HG02763 (cell line): ENCODE measurements around the gene DPP10.

Experiments used
- ATAC-seq: cut with Tn5 transposase; IDR thresholded peaks from one replicate; pipeline ENCODE4 v1.9.1; 2021; ENCODE audit warnings: mild to moderate bottlenecking, moderate library complexity; ENCODE audit not compliant: unreplicated experiment

DPP10 gene

DNA sequence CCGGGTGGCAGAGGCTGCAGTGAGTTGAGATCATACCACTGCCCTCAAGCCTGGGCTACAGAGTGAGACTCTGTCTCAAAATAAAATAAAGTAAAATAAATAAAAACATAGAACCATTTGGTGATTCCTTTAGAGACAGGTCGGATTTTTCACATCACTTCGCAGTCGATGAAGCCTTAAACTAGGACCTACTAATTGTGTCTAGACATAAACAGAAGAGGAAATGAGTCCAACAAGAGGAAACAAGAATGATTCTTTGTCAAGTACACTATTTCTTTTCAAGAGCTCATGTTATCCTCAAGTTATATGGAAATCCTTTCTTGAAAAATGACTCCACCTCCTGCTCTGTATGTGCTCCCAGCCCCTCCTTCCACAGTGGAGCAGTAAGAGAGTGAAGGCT is 758.9 kb downstream of the DPP10 start:
- ATAC-seq: no peak

DNA sequence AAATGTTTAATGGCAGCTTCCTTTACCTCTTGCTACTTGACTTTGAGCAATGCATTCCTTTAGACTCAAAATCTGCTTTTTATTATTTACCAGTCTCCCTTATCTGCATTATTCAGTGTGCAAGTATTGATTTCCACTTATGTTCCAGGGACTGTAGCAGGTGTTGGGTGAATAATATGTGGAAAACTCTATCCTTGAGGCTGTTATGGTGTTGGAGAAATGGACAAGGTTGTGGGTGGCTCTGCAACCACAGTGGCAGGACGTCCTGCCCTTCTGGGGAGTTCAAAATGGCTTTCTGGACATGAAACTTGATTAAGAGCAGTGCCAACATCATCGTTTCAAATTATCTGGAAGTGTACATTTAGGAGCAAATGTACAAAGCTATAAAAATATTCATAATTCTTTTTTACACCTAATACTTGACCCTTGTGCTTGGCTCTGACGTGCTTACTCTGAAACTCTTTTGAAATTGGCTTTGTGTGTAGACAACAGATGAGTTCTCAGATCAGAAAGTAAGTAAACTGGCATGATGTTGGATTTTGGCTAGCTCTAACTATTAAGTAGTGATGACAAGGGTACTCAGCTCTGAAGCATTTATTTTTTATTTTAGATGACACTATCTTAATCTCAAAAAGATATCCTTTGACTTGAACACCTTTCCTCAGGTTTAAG is 766.2 kb downstream of the DPP10 start:
- no peak for ATAC-seq

DNA sequence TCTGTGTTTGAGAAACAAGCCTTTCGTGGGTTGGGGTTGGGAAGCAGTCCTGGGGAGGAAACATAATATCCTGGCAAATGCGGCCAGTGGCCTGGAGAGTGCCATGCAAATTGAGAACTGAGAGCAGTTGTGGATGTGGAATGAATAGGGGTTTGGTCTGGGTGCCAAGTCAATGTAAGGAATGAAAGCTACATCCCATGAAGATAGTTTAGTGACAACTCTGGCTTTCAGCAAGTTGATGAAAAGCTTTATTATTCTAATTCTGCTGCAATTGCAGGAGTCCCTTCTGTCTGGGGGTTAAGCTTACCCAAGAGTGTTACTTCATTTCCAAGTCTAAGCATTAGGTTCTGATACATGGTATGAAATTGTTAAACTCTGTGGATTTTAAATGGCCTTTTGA is 771.6 kb downstream of the DPP10 start:
- ATAC-seq: no peak

DNA sequence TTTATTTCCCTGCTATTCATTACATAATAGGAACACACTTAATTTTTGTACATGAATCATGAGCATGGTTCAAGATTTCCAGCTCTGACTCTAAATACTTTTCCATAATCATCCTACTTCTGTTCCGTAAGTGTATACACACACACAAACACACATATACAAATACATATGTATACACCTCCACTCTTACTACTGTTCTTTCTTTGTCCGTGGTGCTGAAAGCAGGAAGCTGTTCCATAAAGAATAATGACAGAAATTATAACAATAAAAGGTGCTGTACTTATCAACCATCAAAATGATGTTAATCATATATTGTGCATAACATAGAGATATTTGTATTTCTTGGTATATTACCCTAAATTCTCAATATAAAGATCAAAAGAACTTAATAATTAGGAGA is 776.9 kb downstream of the DPP10 start:
- ATAC-seq: no peak

DNA sequence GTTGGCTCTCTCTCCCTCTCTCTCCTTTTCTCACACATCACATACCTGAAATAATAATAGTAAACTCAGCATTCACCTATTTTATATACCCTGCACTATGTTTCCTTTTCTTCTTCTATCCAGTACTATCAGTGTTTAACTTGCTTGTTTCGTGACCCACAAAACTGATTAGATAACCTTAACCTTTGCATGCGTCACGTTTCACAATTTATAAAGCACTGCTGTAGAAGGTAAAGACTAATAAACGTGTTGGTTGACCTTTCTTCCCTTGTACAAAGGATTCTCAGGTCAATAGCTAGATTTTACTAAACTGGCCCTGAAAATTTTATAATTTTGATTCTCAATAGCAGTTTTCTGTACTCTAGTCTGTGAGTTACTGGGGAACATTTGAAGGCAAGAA is 791.7 kb downstream of the DPP10 start:
- no peak for ATAC-seq

GRCh38 chr2:115234737-115235136 is 792.3 kb downstream of the DPP10 start:
- no peak for ATAC-seq

GRCh38 chr2:115248066-115248465 is 805.6 kb downstream of the DPP10 start:
- ATAC-seq: no peak

DNA sequence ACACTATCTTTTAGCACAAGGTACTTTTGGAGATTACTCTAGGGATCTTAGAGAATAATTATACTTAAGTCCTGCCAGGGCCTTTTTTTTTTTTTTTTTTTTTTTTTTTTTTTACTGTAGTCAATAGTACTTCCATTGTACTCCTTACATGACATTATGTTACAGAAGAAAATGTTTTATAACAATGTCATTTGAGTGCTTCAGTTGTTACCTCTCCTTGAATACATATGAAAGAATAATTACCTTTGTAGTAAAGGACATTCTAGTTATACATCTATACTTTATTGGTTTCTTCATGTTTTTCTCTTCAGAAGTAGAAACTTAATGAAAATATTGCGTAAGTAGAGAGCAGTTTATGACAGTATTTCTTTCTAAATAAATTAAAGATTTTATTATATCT is 834.9 kb downstream of the DPP10 start:
- no peak for ATAC-seq

DNA sequence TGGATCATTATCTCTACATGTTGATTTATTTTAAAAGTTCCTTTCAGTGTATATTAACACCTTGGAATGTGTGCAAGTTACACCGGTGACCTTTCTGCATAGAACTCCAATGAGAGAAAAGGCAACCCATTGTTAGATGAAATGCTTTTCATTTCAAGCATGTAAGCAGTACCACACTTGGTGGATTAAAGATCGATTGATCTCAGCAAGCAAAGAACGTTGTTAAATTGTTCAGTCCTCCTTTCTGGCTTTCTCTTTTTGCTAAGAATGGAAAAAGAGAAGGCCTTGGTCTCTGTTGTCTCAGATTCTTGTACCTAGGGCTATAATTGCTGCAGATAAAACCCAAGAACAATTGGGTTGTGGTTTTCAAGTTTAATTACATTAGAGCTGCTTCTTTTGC is 843.0 kb downstream of the DPP10 start:
- ATAC-seq: no peak

DNA sequence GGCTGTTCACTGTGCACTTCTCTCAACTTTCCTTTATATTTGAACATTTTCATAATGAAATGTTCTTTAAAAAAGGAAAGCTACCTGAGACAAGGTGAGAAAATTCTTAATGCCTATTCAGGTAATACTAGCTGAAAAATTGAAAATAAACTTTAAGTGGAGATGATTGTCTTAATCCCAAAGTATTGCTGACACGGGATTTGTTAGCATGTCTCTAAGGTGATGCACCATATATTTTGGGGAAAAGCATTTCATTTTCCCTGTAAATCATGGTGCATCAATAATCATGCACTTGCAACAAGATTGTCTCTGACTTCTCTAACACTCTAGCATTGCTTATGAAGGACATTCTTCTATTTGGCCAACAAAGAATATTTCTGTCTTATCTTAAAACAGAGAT is 848.0 kb downstream of the DPP10 start:
- no peak for ATAC-seq

DNA sequence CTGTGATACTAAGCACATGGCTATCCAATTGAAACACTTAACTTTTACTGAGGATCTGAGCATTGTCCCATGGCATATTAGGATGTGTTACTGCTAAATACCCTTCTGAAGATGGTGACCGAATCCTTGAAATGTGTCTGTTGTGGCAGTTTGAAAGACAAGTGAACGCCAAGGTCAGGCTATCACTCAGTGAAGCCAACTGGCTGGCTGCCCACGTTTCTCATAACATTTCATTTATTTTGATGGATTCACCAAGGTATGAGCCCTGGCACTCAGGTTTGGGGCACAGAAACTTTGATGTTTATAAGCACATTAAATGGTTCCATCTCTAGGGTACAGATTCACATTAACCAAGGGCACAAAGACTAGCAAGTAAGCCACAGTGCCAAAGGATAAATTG is 850.3 kb downstream of the DPP10 start:
- ATAC-seq: no peak

DNA sequence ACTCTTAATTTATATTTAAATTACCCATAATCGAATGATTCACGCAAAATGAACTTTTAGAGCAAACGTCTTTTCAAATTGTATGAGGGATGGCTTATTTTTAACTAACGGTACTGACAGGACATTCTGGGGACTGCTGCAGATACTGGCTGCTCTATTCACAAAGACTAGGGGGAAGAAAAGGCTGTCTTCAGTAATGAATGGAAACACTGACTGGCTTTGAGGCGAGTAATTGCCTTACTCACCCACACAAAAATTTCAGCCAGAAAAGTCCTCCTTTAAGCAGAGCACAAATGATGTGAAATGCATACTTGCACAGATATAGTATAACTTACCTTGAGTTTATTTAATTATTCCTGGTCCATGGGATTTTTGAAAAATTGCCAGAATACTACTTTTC is 852.6 kb downstream of the DPP10 start:
- ATAC-seq: no peak

DNA sequence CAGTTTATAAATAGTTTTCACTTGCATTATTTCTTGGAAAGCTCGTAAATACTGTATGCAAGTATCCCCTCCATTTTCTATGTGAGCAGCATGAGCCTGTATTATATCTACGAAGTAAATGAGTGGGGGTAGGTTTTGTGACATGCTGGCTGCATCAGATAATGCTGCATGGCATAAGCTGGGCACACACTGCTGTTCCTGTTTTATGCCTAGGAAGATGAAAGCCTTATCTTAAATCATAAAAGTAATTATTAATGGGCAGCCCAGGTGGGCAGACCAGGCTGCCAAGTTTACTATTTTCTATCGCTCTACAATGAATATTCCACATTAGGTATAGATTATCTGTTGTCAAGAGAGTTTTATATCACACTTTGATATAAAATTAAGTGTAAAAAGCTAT is 854.6 kb downstream of the DPP10 start:
- no peak for ATAC-seq

DNA sequence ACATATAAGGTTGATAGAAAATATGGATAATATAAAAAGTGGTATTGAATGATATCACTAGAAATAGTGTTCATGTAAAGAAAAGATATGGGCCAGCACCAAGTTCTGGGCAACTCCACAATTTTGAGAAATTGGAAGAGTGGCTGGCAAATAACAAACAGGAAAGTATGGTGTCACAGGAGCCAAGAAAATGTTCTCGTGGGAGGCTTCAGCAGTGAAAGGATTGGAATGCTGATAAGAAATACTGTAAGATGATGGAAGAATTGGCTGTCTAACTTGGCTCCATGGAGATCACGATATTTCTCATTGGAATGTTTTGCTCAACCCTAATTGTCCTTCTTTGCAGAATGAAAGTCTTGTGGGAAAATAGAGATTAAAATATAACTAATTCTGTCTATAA is 856.8 kb downstream of the DPP10 start:
- ATAC-seq: no peak

DNA sequence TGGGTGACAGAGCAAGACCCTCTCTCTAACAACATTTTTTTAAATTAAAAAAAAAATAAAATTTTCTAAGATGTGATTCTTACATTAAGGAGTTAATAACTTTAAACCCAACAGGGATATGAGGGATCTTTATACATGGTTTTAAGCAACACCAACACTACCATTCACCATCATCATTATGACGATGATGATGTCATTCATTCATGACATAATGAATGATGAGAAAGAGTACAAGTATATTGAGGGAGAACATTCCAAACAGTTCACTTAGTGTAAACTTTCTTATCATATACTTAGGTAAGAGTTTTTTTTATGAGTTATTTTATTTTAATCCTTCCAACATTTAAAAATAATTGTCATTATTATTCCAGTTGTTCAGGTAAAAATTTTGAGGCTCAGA is 863.3 kb downstream of the DPP10 start:
- ATAC-seq: no peak

- no peak for ATAC-seq
These were observed 871.7 kb downstream of the DPP10 start for GRCh38 chr2:115314119-115314518.

DNA sequence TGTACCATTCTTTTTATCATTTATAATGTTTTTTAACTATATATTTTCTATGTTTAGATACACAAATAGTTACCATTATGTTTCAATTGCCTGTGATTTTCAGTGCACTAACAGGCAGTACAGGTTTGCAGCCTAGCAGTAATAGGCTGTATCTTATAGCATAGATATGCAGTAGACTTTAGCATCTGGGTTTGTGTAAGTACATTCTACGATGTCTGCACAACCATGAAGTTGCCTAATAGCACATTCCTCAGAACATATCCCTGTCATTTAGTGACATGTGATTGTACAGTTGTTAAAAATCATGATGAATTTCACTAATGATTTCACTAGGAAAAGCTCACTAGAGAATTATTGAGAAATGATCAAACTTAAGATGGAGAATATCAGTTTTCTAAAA is 884.6 kb downstream of the DPP10 start:
- ATAC-seq: no peak

DNA sequence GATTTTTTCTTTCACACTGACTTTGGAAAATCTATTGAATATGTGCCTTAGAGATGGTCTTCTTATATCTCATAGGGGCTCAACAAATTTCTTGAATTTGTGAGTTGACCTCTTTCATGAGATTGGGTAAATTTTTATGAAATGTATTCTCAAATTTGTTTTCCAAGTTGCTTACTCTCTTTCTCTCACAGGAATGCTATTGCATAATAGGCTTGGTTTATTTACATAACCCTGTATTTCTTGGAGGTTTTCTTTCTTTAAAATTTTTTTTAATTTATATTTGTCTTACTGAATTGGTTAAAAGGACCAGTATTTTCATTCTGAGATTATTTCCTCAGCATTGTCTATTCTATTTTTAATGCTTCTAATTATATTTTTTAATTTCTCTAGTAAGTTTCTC is 917.1 kb downstream of the DPP10 start:
- ATAC-seq: no peak

DNA sequence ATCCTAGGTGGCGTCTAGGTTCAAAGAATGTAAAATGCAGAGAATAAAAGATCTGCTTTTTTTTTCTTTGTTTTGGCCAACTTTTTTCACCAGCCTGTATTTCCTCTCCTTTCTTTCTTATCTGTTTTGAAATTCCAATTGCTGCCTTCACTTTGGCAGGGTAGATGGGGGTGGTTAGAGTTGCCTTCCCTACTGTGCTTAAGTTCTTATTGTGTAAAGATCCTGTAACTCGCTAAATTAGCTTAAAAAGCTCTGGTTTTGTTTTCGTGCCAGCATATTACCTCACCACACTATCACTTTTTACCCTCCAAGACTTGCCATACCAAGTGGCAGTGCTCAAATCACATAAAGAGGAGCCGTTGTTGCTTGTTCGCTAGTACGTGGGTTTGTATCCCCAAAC is 921.7 kb downstream of the DPP10 start:
- ATAC-seq: no peak

GRCh38 chr2:115369400-115369799 is 927.0 kb downstream of the DPP10 start:
- ATAC-seq: no peak

DNA sequence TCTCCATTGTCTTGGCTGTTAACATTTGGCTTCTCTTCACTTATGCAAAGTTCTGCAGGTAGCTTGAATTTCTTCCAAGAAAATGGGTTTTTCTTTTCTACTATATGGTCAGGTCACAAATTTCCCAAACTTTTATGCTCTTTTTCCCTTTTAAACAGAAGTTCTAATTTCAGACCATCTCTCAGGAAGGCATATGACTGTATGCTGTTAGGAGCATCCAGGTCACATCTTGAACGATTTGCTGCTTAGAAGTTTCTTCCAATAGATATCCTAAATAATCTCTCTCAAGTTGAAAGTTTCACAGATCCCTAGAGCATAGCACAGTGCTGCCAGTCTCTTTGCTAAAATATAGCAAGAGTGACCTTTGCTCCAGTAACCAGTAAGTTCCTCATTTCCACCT is 932.5 kb downstream of the DPP10 start:
- ATAC-seq: no peak

DNA sequence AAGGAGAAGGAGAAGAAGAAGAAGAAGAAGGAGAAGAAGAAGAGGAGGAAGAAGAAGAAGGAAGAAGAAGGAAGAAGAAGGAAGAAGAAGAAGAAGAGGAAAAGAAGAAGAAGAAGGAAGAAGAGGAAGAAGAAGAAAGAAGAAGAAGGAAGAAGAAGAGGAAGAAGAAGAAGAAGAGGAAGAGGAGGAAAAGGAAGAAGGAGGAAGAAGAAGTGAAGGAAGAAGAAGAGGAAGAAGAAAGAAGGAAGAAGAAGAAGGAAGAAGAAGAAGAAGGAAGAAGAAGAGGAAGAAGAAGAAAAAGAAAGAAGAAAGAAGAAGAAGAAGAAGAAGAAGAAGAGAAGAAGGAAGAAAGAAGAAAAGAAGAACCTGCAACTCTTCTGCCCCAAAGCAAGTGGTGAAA is 942.0 kb downstream of the DPP10 start:
- ATAC-seq: no peak

- ATAC-seq: no peak
These were observed 944.0 kb downstream of the DPP10 start for GRCh38 chr2:115386465-115386864.

DNA sequence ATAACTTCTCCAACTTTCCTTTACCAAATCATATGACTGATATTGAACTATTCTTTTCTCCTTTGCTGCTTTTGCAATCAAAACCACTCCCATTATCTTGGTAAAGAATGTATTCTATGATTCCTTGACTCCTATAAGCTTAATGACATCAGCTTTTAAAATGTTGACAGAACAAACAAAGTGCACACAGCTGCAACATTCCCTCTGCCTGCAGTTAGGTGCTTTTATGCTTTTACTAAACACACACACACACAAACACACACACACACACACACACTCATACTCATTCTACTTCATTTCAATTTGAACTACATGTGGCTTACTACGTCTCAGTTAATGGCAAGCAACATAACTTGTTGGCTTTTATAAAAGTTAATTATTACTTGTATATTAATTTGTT is 946.6 kb downstream of the DPP10 start:
- ATAC-seq: no peak
